BLaER1 (cell line): ENCODE measurements around the gene IP6K2.
A peak's percentile ranks its signal among the peaks of the same experiment; 100 is the strongest.

Experiments used
- H3K27ac ChIP-seq: shearing (Covaris generic); formaldehyde crosslinking; 2 replicates; pipeline ENCODE4 v1.8.1; 2022
- H3K27me3 ChIP-seq: shearing (Covaris generic); formaldehyde crosslinking; 2 replicates; pipeline ENCODE4 v1.8.1; 2022
- H3K36me3 ChIP-seq: shearing (Covaris generic); formaldehyde crosslinking; 2 replicates; pipeline ENCODE4 v1.8.1; 2022
- H3K4me1 ChIP-seq: shearing (Covaris generic); formaldehyde crosslinking; 2 replicates; pipeline ENCODE4 v1.8.1; 2022
- H3K4me2 ChIP-seq: shearing (Covaris generic); formaldehyde crosslinking; 2 replicates; pipeline ENCODE4 v1.8.1; 2022
- H3K4me3 ChIP-seq: shearing (Covaris generic); formaldehyde crosslinking; 2 replicates; pipeline ENCODE4 v1.8.1; 2022
- H3K9ac ChIP-seq: shearing (Covaris generic); formaldehyde crosslinking; 2 replicates; pipeline ENCODE4 v1.8.1; 2022
- H3K9me3 ChIP-seq: shearing (Covaris generic); formaldehyde crosslinking; 2 replicates; pipeline ENCODE4 v1.8.1; 2022
- H4K20me1 ChIP-seq: shearing (Covaris generic); formaldehyde crosslinking; 2 replicates; pipeline ENCODE4 v1.8.1; 2022
- Cebpa-rat ChIP-seq: shearing (Covaris generic); IDR thresholded peaks from 2 replicates; pipeline ENCODE4 v1.8.1; 2022

IP6K2 gene

DNA sequence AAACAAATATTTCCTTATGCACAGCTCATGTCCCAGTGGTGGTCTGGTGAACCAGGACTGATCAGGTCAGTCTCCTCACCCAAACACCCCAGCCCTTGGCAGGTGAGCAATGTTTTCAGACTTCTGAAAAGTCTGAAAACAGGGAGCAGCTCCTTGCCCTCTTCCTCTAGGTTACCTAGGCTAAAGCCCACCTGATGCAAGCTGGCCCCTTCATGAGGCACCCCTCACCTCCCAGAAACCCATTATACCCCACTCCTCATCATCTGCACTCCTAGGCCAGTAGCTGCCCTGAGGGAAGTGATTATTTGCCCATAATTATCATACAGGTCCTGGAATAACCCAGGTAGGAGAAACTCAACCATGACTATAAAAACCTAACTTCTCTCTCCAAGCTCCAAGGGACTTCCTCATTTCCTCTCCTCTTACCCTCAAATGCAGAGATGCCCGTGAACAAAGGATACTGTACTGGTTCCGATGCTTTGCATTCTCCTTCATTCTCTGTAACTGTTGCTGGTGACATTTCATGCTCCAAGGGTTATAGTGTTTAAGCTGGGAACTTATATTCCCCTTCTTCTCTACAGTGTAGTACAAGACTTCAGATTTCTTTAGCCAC is 26.1 kb downstream of the IP6K2 start:
- no peaks in the 10 kb centered on the region for H3K9me3 ChIP-seq
- no peak overlapping the region for H3K4me3 ChIP-seq
- H3K4me1 ChIP-seq, result peaks cover 31% of the 10 kb centered on the region
- H4K20me1 ChIP-seq, result peaks cover 100% of the 10 kb centered on the region
- H3K27ac ChIP-seq, result no peak overlapping the region
- H3K9ac ChIP-seq, result no peak overlapping the region
- H3K36me3 ChIP-seq, result peaks cover 90% of the 10 kb centered on the region
- no peak overlapping the region for H3K4me2 ChIP-seq
- no peaks in the 10 kb centered on the region for H3K27me3 ChIP-seq
- no peak for TF ChIP-seq Cebpa-rat

DNA sequence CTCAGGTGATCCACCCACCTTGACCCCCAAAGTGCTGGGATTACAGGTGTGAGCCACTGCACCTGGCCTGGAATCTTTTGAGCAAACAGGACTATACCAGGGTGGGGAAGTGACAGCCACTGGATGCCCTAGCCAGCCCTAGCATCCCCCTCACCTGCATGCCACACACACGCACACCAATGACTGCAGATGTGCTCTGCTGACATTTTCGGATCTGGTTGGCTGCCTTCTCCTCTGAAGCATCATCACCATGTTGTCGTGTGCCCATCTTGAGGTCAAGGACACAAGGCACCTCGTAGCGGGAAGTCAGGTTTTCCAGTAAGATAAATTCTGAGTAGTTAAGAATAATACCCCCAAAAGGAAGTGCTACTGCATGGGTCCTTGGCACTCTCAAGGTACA is 27.6 kb downstream of the IP6K2 start:
- Histone ChIP-seq H3K9ac (no peak overlapping the region), H3K4me1 (peaks cover 37% of the 10 kb centered on the region), H4K20me1 (peaks cover 88% of the 10 kb centered on the region), H3K4me3 (no peak overlapping the region), H3K27ac (no peak overlapping the region), H3K27me3 (no peaks in the 10 kb centered on the region), H3K4me2 (no peak overlapping the region), H3K36me3 (peaks cover 75% of the 10 kb centered on the region), H3K9me3 (no peaks in the 10 kb centered on the region)
- no peak for TF ChIP-seq Cebpa-rat

DNA sequence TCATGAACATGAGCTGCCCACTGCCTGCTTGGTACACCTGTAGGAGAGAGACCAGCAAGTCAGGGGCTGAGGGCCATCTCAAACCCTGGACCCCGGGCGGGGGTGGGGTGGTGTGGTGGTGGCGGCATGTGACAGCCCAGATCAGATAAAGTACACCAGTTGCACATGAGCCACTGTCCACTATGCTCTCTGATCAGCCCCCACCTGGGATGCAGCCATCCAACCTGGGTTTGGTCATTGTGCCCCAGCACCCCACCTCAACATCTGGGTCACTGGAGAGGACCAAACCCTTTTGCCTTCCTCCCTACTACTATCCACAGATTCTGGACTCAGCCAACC is 28.3 kb downstream of the IP6K2 start:
- Histone ChIP-seq H3K36me3 (peaks cover 68% of the 10 kb centered on the region), H3K4me2 (no peak overlapping the region), H3K4me3 (no peak overlapping the region), H3K9ac (no peak overlapping the region), H3K27me3 (no peaks in the 10 kb centered on the region), H3K27ac (no peak overlapping the region), H3K4me1 (peaks cover 43% of the 10 kb centered on the region), H4K20me1 (peaks cover 87% of the 10 kb centered on the region), H3K9me3 (no peaks in the 10 kb centered on the region)
- TF ChIP-seq Cebpa-rat, result no peak

DNA sequence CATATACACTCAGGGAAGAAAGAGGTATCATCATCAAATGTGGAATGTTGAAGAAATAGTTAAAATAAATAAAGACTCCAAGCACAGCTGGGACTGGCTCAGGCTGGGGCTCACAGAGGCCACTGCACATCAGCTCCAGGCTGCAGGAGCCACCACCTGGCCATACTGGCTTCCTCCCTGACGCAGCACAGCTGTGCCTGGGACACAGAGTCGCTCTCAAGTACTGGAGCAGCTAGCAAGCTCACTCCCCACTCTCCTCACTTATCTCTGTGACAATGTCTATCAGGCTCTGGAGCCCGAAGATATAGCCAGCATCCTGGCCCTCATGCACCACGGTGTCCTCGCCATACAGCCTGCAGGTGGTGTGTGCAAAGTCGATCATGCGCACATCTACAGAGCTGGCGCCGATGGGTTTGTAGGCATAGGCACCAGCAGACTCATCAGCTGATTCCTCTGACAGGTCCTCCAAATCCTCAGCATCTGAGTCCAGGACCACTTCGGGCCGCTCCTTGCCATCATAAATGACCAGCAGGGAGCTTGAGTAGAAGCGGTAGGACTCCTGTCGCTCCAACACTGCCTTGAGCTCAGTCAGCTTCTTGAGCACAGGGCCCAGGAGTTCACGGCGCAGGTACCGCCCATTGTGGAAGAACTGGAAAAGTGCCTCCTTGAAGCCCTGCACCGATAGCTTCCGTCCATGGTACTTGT is 28.8 kb downstream of the IP6K2 start:
- Histone ChIP-seq H3K27me3 (no peaks in the 10 kb centered on the region), H3K4me3 (no peak overlapping the region), H3K36me3 (peaks cover 65% of the 10 kb centered on the region), H4K20me1 (peaks cover 87% of the 10 kb centered on the region), H3K4me2 (peak overlapping the region; percentile 97; the same call in 1 of the 2 replicates), H3K4me1 (peaks cover 48% of the 10 kb centered on the region), H3K27ac (no peak overlapping the region), H3K9ac (no peak overlapping the region), H3K9me3 (no peaks in the 10 kb centered on the region)
- no peak for TF ChIP-seq Cebpa-rat

DNA sequence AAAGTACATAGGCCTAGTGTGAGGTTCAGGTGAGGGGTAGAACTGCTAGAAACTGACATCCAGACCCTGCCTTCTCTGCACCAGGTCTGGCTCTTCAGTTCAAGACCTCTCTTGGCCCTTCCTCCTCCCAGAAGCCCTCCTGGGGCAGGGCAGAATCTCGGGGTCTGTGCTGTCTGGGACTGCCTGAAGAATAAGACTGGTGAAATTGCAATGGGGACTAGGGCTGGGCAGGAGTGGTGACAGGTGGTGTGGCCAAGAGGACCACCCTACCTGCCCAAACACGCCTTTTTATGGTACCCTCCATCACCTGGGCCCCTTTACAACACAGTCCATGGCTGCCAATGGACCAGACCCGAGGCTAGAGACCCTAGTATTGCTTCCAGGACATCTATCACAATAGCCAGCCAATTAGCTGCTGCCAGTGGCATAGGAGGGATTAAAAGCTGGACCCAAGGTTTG is 29.8 kb downstream of the IP6K2 start:
- H3K27me3 ChIP-seq, result no peaks in the 10 kb centered on the region
- no peak for TF ChIP-seq Cebpa-rat
- H3K27ac ChIP-seq, result no peak overlapping the region
- peaks cover 65% of the 10 kb centered on the region for H3K36me3 ChIP-seq
- peak overlapping the region; percentile 63 for H3K9ac ChIP-seq
- H4K20me1 ChIP-seq, result peaks cover 82% of the 10 kb centered on the region
- H3K4me1 ChIP-seq, result peaks cover 48% of the 10 kb centered on the region
- no peak overlapping the region for H3K4me3 ChIP-seq
- H3K4me2 ChIP-seq, result peak overlapping the region; percentile 97
- H3K9me3 ChIP-seq, result no peaks in the 10 kb centered on the region

DNA sequence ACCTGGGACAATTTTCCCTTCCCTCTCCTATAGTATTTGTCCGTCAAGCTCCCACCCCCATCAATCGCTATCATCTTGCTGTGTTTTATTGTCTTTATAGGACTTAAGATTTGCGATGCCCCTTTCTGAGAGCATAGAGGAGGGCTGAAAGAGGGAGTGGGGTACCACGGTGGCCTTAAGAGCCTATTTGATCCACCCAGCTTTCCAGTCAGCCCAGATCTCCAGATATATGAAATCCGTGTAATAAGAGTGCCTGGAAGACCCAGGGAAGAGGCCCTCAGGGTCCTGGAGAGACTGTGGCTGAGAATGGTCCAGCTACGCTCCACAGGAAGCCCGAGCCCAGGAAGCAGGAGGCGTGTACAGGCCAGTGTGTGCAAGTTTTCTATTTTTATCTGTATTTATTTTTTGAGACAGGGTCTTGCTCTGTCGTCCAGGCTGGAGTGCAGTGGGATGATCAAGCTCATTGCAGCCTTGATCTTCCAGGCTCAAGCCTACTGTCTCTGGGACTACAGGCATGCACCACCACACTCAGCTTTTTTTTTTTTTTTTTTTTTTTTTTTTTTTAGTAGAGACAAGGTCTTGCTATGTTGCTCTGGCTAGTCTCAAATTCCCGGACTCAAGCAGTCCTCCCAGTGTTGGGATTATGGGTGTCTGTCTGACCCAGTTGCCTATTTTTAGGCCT is 30.3 kb downstream of the IP6K2 start:
- no peaks in the 10 kb centered on the region for H3K27me3 ChIP-seq
- peak overlapping the region; percentile 89; the same call in 1 of the 2 replicates for H3K4me3 ChIP-seq
- no peak for TF ChIP-seq Cebpa-rat
- H3K9ac ChIP-seq, result peak overlapping the region; percentile 63
- H3K27ac ChIP-seq, result no peak overlapping the region
- H3K4me1 ChIP-seq, result peaks cover 48% of the 10 kb centered on the region
- no peaks in the 10 kb centered on the region for H3K9me3 ChIP-seq
- peak overlapping the region; percentile 97 for H3K4me2 ChIP-seq
- peaks cover 77% of the 10 kb centered on the region for H4K20me1 ChIP-seq
- H3K36me3 ChIP-seq, result peaks cover 65% of the 10 kb centered on the region

DNA sequence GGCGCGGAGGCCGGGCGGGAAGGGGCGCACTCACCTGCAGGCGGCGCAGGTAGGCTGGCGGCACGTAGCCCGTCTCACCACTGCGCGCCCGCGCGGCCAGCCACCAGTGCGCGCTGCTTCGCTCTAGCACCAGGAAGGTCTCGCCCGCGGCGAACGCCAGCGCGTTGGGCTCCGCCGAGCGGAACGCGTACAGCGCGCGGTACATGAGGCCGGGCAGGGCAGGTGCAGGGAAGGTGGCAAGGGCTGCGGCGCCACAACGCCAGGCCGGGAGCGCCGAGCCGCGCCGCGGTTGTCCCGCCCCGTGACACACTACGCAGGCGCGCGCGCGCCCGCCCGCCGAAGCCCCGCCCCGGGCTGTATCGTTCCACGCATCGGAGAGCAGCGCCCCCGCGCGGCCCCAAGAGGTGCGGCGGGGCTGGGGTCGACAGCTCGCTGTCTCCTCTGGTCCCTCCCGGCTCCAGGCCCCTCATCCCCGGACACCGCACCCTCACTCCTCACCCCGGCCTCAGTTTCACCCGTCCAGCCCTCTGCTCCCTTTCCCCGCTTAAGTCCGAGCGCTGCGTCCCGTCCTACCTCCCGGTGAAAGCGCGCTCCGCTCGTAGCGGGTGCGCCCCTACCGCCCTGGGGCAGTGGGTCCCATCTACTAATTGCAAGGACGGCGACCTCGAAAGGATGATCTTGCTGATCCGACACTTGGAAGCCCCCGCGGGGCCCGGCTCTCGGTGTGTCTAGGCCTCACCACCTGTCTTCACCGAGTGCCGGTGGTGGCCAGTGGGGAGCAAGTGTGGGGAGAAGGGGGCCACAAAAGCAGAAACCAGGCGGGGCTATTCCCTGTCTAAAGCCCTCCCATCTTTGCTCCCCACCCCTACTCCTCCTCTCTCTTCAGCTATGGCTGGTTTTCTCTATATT is 31.2 kb downstream of the IP6K2 start, which contains the start of gene NCKIPSD:
Gene NCKIPSD (minus strand): TSS at position 313 of the 909 bp plus-strand sequence. CDS start 108 bp downstream, at position 205.
- H3K27me3 ChIP-seq, result no peaks in the 10 kb centered on the region
- TF ChIP-seq Cebpa-rat, result no peak
- peaks cover 48% of the 10 kb centered on the region for H3K4me1 ChIP-seq
- H3K4me2 ChIP-seq, result peak within 1 kb of the TSS; percentile 97
- H3K27ac ChIP-seq, result peak within 1 kb of the TSS; percentile 86
- H3K36me3 ChIP-seq, result peaks cover 65% of the 10 kb centered on the region
- H3K4me3 ChIP-seq, result peak within 1 kb of the TSS; percentile 89
- no peaks in the 10 kb centered on the region for H3K9me3 ChIP-seq
- peaks cover 68% of the 10 kb centered on the region for H4K20me1 ChIP-seq
- H3K9ac ChIP-seq, result peak within 1 kb of the TSS; percentile 87

DNA sequence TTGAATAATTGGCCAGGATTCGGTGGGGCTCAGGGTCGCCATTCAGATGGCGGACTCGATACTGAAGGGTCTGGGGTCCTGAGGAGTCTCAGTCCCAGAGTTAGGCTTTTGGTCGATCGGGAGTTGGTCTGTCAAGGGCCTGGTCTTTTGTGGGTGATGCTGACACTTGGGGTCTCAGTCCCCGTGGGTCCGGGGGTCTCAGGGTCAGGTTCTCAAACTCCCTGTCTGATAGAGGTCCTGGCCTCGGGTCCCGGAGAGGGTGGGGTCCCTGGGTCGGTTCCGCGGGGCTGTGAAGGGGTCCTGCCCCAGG is 31.8 kb downstream of the IP6K2 start:
- H3K4me3 ChIP-seq, result peak overlapping the region; percentile 89
- H3K27ac ChIP-seq, result peak overlapping the region; percentile 86
- no peak for TF ChIP-seq Cebpa-rat
- H3K36me3 ChIP-seq, result peaks cover 65% of the 10 kb centered on the region
- no peaks in the 10 kb centered on the region for H3K9me3 ChIP-seq
- H3K27me3 ChIP-seq, result no peaks in the 10 kb centered on the region
- H3K4me2 ChIP-seq, result peak overlapping the region; percentile 97
- peaks cover 66% of the 10 kb centered on the region for H4K20me1 ChIP-seq
- H3K4me1 ChIP-seq, result peaks cover 50% of the 10 kb centered on the region
- H3K9ac ChIP-seq, result peak overlapping the region; percentile 87

DNA sequence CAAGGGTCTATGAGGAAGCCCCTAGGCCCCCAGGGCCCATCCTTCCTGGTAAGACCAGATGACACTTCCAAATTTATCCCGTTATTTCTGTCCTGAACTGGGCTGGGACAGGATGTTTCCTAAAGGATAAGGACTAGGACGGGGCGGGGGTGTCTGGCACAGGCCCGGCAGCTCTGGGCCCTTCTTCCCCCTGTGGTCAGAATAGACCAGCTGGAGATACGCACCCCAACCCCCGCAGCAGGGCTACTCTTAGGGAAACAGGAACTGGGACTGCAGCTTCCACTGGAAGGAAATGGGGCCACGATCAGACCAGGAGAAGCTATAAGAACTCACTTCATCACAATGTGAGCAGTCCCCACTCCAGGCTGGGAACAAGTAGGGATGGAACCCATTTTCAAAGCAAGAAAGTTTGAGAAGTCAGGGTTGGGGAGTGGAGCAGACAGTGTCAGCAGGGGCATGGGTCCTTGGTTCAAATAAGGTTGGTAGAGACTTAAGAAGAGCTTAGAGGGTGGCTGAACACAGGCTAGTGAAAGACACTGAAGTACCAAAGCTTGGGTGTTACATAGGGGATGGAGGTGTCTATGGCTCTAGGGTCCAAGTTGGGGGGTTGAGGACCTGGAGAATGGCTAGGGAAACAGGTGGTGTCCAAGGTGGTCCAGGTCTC is 32.4 kb downstream of the IP6K2 start:
- peak overlapping the region; percentile 49; the same call in 1 of the 2 replicates for H3K9ac ChIP-seq
- H3K4me2 ChIP-seq, result peak overlapping the region; percentile 97
- H3K36me3 ChIP-seq, result peaks cover 65% of the 10 kb centered on the region
- peaks cover 56% of the 10 kb centered on the region for H3K4me1 ChIP-seq
- no peaks in the 10 kb centered on the region for H3K9me3 ChIP-seq
- peak overlapping the region; percentile 45; the same call in 1 of the 2 replicates for H3K27ac ChIP-seq
- no peak for TF ChIP-seq Cebpa-rat
- peak overlapping the region; percentile 55 for H3K4me3 ChIP-seq
- peaks cover 66% of the 10 kb centered on the region for H4K20me1 ChIP-seq
- no peaks in the 10 kb centered on the region for H3K27me3 ChIP-seq
